Fibroblast of mammary gland (primary cell): Measurements from ENCODE around the gene TEN1.

Experiments
- DNase-seq: peaks from one replicate; pipeline ENCODE4 v3.0.0-alpha.2; 2010; ENCODE audit warnings: low read depth
- H3K4me3 ChIP-seq: 2 replicates; pipeline ENCODE4 v1.5.1; 2011; ENCODE audit warnings: low read depth, mild to moderate bottlenecking, low read length, moderate library complexity; ENCODE audit not compliant: control insufficient read depth
- CTCF ChIP-seq: conservative IDR thresholded peaks from 2 replicates; pipeline ENCODE4 v1.5.1; 2011; ENCODE audit warnings: low read depth, low read length, inconsistent platforms; ENCODE audit not compliant: control insufficient read depth, insufficient read depth

The TEN1 gene

GRCh38 chr17:76046064-76046463, 67.0 kb downstream of the TEN1 start:
- no peak overlapping the region for H3K4me3 ChIP-seq
- no peak for TF ChIP-seq CTCF
- DNase-seq: no peak

- H3K4me3 ChIP-seq: no peak overlapping the region
- TF ChIP-seq CTCF: no peak
- no peak for DNase-seq
These were observed 69.1 kb downstream of the TEN1 start for GRCh38 chr17:76048025-76048605.

GRCh38 chr17:76048711-76049110, 69.7 kb downstream of the TEN1 start:
- no peak for DNase-seq
- H3K4me3 ChIP-seq: no peak overlapping the region
- no peak for TF ChIP-seq CTCF

- no peak overlapping the region for H3K4me3 ChIP-seq
- DNase-seq: no peak
- no peak for TF ChIP-seq CTCF
These were observed 70.2 kb downstream of the TEN1 start for GRCh38 chr17:76049239-76049638.

GRCh38 chr17:76049836-76050537, 70.9 kb downstream of the TEN1 start:
- no peak for DNase-seq
- H3K4me3 ChIP-seq: no peak overlapping the region
- TF ChIP-seq CTCF: no peak
